ENCODE measurements around the gene CRACR2B.

DNA sequence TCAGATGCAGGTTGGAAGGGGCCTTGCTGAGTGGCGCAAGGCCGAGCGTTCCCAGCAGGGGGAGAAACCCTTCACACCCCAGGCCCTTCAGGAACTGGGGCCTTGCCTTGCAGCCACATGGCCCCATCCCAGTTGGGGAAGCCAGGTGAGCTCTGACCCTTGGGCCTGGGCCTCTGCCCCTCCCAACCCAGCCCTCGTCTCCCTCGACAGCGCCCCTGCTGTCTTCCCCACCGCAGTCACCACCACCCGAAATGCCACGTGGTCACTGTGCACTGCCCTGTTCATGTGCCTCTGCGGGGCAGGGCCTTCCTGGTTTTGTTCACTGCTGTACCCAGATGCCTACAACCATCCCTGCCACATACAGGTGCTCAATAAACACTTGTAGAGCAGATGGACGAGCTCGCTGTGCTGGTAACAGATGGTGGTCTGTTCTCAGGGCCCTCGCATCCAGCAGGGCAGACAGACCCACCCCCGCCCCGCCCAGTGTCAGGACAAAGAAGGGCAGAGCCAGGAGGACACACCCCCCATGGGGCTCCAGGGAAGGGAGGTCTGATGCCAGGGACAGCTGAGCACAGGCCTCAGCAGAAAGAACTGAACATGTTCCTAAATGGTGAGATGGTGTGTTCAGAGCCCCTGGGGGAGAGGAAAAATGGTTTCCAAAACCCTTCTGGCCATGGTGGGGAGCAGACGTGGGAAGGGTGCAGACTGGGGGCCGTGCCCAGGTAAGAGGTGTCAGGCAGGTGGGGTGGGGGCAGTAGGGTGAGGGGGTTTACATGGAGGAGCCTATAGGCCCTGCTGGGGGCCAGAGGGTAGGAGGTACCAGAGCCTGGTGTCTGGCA, 10.9 kb downstream of the CRACR2B start:
- TF ChIP-seq, protein P1, sequence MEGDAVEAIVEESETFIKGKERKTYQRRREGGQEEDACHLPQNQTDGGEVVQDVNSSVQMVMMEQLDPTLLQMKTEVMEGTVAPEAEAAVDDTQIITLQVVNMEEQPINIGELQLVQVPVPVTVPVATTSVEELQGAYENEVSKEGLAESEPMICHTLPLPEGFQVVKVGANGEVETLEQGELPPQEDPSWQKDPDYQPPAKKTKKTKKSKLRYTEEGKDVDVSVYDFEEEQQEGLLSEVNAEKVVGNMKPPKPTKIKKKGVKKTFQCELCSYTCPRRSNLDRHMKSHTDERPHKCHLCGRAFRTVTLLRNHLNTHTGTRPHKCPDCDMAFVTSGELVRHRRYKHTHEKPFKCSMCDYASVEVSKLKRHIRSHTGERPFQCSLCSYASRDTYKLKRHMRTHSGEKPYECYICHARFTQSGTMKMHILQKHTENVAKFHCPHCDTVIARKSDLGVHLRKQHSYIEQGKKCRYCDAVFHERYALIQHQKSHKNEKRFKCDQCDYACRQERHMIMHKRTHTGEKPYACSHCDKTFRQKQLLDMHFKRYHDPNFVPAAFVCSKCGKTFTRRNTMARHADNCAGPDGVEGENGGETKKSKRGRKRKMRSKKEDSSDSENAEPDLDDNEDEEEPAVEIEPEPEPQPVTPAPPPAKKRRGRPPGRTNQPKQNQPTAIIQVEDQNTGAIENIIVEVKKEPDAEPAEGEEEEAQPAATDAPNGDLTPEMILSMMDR (IDR thresholded peaks at IDR 0.05; ENCODE audit: insufficient read depth, low read length): no peak
- TF ChIP-seq, protein P2, sequence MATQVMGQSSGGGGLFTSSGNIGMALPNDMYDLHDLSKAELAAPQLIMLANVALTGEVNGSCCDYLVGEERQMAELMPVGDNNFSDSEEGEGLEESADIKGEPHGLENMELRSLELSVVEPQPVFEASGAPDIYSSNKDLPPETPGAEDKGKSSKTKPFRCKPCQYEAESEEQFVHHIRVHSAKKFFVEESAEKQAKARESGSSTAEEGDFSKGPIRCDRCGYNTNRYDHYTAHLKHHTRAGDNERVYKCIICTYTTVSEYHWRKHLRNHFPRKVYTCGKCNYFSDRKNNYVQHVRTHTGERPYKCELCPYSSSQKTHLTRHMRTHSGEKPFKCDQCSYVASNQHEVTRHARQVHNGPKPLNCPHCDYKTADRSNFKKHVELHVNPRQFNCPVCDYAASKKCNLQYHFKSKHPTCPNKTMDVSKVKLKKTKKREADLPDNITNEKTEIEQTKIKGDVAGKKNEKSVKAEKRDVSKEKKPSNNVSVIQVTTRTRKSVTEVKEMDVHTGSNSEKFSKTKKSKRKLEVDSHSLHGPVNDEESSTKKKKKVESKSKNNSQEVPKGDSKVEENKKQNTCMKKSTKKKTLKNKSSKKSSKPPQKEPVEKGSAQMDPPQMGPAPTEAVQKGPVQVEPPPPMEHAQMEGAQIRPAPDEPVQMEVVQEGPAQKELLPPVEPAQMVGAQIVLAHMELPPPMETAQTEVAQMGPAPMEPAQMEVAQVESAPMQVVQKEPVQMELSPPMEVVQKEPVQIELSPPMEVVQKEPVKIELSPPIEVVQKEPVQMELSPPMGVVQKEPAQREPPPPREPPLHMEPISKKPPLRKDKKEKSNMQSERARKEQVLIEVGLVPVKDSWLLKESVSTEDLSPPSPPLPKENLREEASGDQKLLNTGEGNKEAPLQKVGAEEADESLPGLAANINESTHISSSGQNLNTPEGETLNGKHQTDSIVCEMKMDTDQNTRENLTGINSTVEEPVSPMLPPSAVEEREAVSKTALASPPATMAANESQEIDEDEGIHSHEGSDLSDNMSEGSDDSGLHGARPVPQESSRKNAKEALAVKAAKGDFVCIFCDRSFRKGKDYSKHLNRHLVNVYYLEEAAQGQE (IDR thresholded peaks at IDR 0.05; ENCODE audit: insufficient replicate concordance, low read depth): no peak
- no peak; the same call in 1 of the 2 replicates for TF ChIP-seq POLR2AphosphoS5 (IDR thresholded peaks at IDR 0.05; ENCODE audit: low read depth)
- no peak for TF ChIP-seq GABPA (IDR thresholded peaks at IDR 0.05; ENCODE audit: low read depth)
